DOHH2 (cell line): ENCODE results near the gene TMEM244.

Experiments used
- CTCF ChIP-seq: fragments of 200-600 bp; sonication (generic); IDR thresholded peaks from one replicate; pipeline ENCODE4 v1.5.1; 2014; ENCODE audit warnings: antibody characterized with exemption, mild to moderate bottlenecking, low read depth, low read length; ENCODE audit not compliant: poor library complexity, severe bottlenecking
- EZH2phosphoT487 ChIP-seq: fragments of 200-600 bp; sonication (generic); IDR thresholded peaks from 2 replicates; pipeline ENCODE4 v1.6.1; 2017; ENCODE audit warnings: borderline replicate concordance, mild to moderate bottlenecking, antibody characterized with exemption, low read length, moderate library complexity, mixed read lengths

GRCh38 chr6:129872586-129872985 lies 11.5 kb upstream of the TMEM244 start:
- TF ChIP-seq CTCF (no peak), EZH2phosphoT487 (no peak)
